NB4 (cell line): ENCODE measurements around the gene LETMD1.

Source experiments
- CTCF ChIP-seq: IDR thresholded peaks from one replicate; pipeline ENCODE4 v1.5.1; 2012; ENCODE audit warnings: low read depth, low read length
- MYC ChIP-seq: IDR thresholded peaks from 2 replicates; pipeline ENCODE4 v1.6.1; 2011; ENCODE audit warnings: low read depth, low read length
- POLR2A ChIP-seq: IDR thresholded peaks from 2 replicates; pipeline ENCODE4 v1.6.1; 2011; ENCODE audit warnings: mild to moderate bottlenecking; ENCODE audit not compliant: insufficient read length; ENCODE audit errors: extremely low read depth

GRCh38 chr12:51008329-51009055, 39.6 kb upstream of the LETMD1 start:
- TF ChIP-seq CTCF (no peak), POLR2A (no peak), MYC (no peak)
